Right renal cortex interstitium (tissue), 3 donors: ENCODE measurements around the gene TMEM74B. TPM values are rescaled to one million over a fixed set of nuclear protein-coding genes. Genes with fewer than 3 reads are reported as not detected.

Experiments used
- DNase-seq, 3 donors: peaks; one replicate each; pipeline ENCODE4 v3.0.0-alpha.2; 2013; ENCODE audit warnings: low read depth in 3 of 3, low spot score in 2 of 3
- polyA plus RNA-seq, 3 donors: library from polyadenylated mRNA; unstranded; fragments of 120-200 nt; gene quantifications; one replicate each; pipeline ENCODE4 v1.2.1, GENCODE V29; 2013; ENCODE audit not compliant: insufficient read length in 3 of 3

Gene TMEM74B
- polyA plus RNA-seq, 3 donors = 2.0 to 2.6 (median 2.1) TPM

DNA sequence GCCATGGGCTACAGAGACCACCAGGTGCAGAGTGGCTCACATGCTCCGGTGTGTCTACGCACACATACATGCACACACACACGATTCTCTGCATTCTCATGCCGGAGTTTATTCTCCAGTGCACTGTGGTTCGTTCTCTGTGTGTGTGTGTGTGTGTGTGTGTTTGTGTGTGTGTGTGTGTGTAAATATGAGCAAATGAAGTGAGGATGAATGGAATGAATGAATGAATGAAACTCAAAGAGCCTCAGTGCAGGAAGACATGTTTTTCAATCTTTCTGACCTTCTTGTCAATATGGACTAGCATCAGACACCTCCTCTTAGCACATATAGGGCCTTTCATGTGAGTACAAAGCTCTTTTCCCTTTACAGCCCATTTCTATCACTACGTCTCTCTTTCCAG lies 1.6 kb downstream of the TMEM74B start:
- no peak for DNase-seq

DNA sequence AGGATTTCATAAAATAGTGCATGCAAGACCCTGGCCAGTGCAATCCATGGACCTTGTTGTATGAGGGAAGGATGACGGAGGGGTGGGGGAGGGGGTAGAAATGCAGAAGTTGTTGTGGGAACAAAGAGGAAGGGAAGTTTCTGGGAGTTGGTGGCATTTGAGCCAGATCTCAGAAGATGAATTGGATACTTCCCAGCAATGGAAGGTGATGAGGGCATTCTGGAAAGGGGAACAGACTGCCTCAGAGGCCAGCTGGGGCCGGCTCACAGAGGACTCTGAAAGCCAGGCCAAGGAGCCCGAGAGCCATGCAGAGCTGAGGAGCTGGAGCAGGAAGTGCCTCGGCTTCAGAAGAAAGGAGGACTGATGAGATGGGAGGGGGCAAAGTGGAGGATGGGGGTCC lies 2.7 kb downstream of the TMEM74B start:
- no peak for DNase-seq

DNA sequence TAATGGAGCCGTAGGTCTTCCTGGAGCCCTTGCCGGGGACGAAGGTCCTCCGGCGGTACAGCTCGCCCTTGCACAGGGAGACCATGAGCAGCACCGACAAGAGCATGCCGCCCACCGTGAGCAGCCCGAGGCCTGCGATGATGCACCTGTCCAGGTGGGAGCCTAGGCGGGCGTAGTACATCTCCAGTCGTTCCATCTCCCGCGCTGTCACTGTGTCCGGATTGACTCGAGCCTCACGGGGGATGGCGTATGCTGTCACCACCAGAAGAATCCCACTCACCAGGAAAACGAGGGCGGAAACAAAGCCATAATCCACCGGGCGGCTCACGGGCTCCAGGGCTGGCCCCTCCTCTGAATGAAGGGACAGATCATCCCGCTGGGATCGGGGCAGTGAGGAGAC lies 3.8 kb downstream of the TMEM74B start:
- DNase-seq = no peak

DNA sequence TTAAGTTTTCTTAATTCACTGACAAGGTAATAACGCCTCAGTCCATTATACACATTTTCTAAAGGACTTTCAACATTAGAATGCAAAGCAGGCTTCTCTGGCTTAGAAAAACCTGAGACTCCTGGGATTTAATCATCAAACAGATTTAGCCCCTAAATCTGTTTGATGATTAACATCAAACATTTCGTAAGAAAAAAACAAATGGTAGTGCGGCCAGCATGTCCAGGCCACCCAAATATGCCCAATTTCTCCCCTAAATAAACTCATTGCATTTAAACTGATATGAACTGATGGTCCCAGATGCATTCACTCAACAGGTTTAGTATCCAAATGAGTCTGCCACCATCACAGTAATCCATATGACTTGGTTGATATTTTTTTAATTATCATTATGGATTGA lies 6.2 kb downstream of the TMEM74B start:
- DNase-seq = no peak

DNA sequence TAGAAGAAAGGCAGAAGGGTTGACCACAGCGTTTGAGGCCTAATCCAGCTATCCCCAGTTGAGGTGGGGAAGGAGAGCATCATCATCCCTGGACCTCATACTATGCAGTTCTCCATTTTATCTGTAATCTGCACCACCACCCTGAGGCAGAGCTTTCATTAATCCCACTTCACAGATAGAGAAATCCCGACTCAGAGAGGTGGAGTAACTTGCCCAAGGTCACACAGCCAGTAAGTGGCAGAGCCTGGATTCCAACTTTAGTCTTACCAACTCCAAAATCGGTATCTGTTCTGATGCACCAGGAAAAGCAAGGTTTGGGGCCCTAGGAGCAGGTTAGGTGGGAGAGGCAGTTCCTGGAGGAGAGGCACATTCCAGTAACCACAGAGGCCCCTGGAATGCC lies 6.7 kb downstream of the TMEM74B start:
- DNase-seq = no peak

DNA sequence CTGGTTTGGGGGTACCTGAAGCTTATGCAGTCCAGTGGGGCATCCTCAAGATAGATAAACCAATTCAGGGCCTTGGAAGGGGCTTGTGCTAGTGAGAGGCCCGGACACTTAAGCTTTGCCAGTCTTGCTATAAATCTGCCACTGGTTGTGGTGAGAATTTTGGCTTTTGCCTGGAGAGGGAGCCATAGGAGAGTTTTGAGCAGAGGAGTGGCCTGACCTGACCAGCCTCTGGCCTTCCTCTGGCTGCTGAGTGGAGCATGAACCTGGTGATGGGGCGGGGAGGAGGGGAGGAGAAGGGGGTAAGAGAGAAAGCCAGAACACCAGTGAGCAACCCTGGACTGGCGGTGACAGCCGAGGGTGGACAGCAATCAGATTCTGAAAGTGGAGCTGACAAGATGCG lies 7.1 kb downstream of the TMEM74B start:
- DNase-seq = no peak

DNA sequence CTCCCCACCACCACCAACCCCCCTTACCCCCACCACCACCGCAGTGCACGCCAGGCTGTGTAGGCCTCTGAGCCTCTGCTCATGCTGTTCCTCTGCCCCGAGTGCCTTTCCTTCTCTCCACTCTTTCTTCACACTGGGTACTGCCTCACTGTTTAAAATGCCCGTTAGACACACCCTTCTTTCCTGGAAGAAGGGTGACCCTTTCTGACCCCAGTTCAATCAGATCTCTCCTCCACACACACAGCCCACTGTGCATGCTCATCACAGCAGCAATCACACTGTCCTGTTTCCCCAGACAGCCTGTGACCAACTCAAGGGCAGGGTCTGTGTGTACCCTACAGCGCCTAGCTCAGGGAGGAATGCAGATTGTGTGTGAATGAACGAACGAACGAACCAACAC lies 10.0 kb downstream of the TMEM74B start:
- no peak for DNase-seq

DNA sequence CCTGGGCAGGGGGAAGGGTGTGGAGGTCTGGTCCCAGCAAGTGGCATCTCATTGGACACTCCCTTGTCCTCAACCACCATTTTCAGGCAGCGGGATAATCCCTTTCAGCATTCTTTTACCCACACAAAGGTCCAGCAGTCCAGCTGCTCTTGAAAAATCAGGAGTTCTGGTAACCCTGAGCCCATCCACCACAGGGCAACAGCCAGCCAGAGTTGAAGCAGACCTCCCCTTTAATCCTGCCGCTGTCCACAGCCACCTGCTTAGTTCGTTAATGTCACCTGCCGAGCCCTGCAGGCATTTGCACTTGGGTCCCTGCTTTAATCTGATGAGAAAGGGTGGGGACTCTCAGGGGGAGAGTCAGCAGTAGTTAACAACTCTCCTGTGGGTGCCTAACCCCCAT lies 11.1 kb downstream of the TMEM74B start:
- no peak for DNase-seq

DNA sequence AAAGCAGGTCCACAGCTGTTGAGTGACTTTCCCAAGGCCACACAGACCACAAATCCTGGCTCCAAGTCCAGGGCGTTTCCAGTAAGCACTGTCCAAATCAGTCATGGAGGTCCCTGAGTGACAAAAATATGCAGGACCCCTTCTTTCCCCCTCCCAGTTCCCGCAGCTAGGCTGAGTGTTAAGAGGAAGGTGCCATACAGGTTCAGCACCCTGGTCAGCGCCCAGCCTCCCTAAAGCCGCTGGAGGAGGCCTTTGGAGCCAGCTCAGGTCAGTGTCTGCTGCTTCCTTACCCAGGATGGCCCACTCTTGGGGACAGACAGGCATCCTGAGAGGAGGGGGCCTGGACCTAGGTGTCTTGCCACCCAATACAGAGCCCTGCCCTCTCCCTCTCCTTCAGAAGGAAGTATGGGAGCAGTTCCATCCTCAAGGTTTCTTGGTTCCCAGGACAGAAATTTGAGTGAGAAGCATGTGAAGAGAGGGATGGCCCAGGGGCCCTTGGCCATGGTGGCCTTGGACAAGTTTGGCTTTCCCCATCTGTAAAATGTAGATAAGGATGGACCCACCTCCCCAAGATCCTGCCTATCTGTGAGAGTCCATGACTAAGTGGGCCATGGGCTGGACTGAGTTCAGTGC lies 13.2 kb downstream of the TMEM74B start:
- peak; percentile 31 to 36 (median 32) for DNase-seq

DNA sequence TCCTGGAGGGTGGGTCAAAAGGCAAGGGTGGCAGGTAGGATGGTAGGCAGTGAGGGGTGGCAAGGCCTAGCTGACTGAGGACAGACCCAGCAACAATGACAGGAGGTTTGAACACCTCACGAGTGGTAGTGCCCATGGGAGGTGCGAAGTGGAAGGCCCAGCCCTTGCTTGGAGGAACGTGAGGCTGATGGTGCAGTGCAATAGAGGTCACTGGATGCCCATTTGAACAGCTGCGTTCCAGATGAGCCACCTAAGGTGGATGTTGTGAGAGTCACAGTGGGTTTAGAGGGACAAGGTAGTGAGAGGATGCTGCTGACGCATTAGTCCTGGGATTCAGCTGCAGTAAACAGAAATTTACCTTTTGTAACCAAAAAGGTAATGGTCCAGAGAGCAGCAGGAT lies 15.6 kb downstream of the TMEM74B start:
- no peak for DNase-seq

DNA sequence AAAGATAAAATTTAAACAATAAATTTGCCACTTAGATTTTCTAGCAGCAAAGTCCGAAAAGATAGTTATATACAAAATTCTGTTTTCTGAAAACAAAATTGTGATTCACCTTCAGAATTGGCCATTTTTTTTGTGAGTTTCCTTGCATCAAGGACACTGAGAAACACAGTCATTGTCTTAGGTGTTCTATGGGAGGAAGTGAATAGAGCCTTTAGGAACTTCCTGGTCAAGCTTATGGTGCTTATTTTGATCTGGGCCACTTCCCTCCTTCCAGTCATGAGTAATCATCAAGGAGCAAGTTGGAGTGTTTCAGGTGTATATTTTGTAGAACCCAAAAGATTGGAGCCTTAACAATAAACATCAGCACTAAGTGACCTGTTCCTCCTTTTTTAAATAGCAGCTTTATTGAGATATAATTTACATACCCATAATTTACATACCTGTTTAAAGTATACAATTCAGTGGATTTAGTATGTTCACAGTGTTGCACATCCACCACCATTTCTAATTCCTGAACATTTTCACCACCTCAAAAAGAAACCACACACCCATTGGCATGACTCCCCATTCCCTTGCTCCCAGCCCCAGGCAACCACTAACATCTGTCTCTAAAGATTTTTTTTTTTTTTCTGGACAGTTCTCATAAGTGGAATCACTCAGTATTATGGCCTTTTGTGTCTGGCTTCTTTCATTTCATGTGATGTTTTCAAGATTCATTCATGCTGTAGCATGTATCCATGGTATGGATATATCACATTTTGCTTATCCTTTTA lies 17.6 kb downstream of the TMEM74B start:
- DNase-seq = no peak

DNA sequence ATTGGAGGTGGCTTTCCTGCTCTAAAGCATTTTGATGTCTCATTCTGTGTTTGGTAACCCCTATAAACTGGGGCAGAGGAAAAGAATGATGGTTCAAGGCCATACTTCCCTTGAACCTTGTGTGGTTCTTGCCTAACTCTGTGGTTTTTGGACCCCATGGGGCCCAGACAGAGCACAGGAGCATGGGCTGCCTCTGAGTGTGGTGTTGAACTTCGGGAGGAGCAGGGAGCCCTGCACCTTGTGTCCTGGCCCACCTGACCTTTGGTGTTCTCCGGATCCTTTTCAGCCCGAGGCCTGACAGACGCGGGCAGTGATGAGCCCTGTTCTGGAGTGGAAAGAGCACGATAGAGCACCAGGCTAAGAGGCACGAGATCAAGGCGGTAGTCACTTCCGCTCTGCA lies 18.8 kb downstream of the TMEM74B start:
- DNase-seq = no peak

DNA sequence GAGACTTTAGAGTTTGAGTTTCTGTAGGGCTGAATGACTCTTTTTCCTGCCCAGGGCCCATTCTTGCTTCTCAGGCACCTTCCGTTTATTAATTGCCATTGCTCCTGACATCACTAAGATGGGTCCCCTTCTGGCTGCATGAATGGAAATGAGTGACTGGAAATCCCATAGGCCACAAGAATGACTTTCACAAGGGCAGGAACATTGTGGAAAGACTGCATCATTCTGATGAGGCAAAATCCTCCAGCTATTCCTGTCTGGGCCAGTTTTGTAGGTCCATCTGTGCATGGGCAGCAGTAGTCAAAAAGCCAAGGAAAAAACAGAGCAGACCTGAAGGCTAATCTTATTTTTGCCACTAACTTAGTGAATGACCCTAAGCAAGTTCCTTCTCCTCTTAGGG lies 19.3 kb downstream of the TMEM74B start:
- no peak for DNase-seq

DNA sequence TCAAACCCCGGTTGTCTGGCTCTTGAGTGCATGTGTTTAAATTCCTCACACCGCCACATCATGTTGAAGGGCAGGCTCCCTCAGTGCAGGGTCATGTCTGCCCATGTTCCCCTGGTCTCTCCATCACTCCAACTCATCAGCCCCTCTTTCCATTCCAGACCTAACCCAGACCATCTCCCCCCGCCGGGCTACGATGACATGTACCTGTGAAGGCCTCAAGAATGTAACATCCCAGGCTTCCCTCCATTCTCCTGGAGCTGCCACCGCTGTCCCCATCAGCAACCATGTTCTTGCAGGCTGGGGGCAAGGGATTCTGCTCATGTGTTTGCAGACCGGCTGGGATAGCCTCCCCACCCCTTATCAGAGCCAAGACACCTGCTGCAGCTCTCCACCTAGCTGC lies 19.9 kb downstream of the TMEM74B start:
- no peak for DNase-seq

DNA sequence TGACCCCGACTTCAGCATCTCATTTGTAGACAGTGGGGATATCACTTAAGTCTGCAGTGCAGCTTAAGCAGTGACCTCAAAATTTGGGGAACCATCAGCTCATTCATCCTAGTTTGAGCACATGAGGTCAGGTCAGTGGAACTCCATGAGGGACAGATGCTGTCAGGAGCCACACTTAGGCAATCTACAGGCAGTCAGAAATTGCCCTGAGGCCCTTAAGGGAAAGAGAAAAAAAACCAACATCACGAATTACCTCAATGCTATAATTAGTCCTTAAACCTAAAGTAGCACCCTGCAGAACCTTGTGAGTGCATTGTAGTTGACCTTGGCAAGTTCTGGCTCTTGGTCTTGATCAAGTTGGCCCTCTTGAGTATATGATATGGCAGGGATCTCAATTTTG lies 21.1 kb downstream of the TMEM74B start:
- no peak for DNase-seq

DNA sequence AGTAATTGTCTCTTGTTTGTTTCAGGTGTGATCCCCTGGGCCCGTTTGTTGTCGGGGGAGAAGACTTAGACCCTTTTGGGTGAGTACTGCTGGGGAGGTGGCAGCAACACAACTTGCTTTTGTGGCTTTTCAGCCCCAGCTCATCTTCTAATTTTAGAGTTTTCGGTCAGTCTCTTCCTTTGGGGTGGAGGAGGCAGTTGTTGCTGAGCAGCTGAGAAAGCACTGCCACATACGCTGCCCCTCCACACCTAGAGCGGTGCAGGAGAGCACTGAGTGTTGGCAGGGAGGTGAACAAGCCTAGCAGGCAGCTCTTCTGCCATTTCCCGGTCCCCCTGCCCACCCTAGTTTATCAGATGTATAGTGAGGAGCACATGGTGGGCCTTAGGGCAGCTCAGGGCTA lies 21.7 kb downstream of the TMEM74B start:
- DNase-seq = no peak

DNA sequence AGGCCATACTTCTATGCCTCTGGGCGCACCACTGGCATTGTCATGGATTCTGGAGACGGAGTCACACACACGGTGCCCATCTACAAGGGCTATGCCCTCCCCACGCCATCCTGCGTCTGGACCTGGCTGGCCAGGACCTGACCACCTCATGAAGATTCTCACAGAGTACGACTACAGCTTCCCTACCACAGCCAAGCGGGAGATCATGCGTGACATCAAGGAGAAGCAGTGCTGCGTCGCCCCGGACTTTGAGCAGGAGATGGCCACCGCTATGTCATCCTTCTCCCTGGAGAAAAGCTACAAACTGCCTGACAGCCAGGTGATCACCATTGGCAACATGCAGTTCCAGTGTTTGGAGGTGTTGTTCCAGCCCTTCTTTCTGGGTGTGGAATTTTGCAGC lies 23.8 kb downstream of the TMEM74B start:
- DNase-seq = no peak

DNA sequence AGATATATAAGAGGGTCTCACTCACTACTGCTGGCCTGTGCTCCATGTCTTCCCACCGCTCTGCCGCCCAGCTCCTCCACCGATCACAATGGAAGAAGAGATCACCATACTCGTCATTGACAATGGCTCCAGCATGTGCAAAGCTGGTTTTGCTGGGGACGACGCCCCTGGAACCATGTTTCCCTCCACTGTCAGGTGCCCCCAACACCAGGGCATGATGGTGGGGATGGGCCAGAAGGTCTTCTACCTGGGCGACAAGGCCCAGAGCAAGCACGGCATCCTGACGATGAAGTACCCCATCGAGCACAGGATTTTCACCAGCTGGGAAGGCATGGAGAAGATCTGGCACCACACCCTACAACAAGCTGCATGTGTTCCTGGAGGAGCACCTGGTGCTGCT lies 24.3 kb downstream of the TMEM74B start:
- DNase-seq = no peak

DNA sequence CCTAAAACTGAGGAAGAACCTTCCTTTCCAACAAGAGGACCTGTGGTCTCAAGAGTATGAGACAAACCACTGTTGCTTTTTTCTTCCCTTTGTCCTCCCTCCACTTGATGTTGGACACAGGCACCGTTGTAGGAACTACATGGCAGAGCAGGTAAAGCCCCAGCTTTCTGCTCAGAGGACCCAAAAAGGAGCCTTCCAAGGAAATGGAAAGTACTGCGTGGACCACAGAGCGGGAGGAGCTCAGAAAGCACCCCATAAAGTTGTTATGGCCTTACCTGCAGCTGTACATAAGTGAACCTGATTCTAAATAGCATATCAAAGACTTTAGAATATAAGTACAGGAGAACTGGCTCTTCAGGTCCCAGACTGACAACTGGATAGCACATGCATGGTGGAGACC lies 29.4 kb downstream of the TMEM74B start:
- DNase-seq = no peak

DNA sequence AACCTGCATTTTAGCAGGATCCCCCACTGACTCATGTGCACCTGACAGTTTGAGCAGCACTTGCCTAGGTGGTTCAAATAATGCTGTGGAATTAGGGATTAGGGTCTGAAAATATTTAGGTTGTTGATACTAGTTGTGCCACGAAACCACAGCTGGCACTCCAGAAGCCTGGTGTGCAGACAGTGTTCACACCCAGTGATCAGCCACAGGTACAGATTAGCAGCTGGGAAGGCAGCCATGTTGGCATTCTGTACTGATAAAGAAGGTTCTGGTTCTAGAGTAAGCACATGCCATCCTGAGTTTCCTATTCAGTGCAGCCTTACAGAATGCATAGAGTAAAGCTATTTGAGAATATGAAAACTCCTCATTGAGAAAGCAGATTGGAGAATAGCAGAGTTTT lies 30.1 kb downstream of the TMEM74B start:
- DNase-seq = no peak

DNA sequence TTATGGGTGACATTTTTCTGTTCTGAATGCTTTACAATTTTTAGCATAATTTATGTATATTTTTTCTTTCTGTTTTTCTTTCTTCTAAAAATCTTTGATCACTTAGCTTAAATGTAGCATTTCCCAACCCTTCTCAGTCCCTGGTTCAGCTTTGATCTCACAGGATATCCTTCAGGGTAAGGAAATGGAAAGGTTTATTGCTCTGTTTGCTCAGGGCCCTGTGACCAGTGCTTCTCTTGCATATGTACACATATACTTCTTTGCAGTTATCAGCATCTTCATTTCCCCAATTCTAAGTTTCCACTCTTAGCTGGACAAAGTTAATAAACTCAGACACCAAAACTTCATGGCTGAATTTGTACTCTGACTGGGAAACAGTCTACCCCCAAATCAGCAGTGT lies 30.6 kb downstream of the TMEM74B start:
- no peak for DNase-seq

DNA sequence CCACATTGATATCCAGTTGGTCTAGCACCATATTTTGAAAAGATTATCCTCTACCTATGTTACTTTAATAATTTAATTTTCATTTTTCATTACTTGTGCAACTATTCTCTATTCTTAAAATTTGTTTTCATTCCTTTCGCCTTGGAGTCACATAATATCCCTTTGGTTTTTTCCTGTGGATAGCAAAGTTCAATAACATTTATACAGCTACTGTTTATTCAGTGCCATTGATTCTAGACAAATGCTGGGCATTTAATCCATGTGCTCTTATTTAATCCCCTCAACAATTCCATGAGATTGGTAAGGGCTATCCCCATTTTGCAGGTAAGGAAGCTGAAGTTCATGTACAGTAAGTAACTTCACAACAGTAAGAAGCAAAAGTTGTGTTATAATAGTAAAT lies 33.8 kb downstream of the TMEM74B start:
- no peak for DNase-seq

DNA sequence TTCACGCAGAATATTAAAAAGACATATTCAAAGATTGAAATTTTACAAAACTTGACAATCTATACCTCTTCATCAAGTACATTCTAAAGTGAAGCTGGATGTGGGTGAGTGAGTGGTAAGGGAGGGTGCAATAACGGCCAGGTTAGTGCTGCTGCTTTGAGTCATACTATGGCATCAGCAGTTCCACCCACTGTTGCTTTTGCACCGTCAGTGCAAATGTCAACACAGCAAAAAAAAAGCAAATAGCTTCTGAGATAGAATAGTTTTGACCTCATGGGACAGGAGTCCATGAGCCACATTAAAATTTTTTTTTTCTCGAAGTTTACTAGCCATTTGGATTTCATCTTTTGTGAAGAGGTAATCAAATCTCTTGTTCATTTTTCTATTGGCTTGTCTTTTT lies 34.6 kb downstream of the TMEM74B start:
- no peak for DNase-seq
